GM12878 (cell line): ENCODE results near the gene ZNF615. TPM values are rescaled to one million over a fixed set of nuclear protein-coding genes. Genes with fewer than 3 reads are reported as not detected.
"Not testable (repeated sequence)": the region's sequence is repeated elsewhere in the genome, so short reads cannot be mapped to it uniquely, and the experiment has no call there.

Experiments used
- ATAC-seq: fragments of 200-7000 bp; cut with Tn5 transposase; 3 replicates; pipeline ENCODE4 v1.9.1; 2020; ENCODE audit warnings: mild to moderate bottlenecking, moderate library complexity
- BruUV-seq: library from RNA; stranded (reverse); fragments of 400-500 nt; replicated peaks from 2 replicates; lab custom pipeline; 2021; lab: Mats Ljungman, UMichigan
- CTCF ChIA-PET: fragments of 300-600 bp; sonication (Branson Sonifier 250); formaldehyde crosslinking; extraction: SDS; loops from one replicate; lab custom pipeline; 2021; ENCODE audit warnings: inconsistent platforms; lab: Yijun Ruan, JAX
- POLR2A ChIA-PET: fragments of 350-600 bp; formaldehyde crosslinking; extraction: SDS; loops from one replicate; lab custom pipeline; 2021; ENCODE audit warnings: inconsistent platforms; lab: Charles Lee
- RAD21 ChIA-PET: fragments of 300-600 bp; sonication (Branson Sonifier 250); formaldehyde crosslinking; loops from one replicate; lab custom pipeline; 2023; ENCODE audit warnings: antibody characterized with exemption; ENCODE audit not compliant: unreplicated experiment; lab: Charles Lee
- SMC1A ChIA-PET: fragments of 300-600 bp; sonication (Branson Sonifier 250); formaldehyde crosslinking; loops from one replicate; lab custom pipeline; 2023; ENCODE audit not compliant: unreplicated experiment, uncharacterized antibody; lab: Charles Lee
- DNase-seq: peaks from one replicate; pipeline ENCODE4 v3.0.0-alpha.2; 2011; ENCODE audit warnings: low read depth, low spot score
- FAIRE-seq: peaks from 3 replicates; lab custom pipeline; 2011; peaks lifted over from hg19 to GRCh38; lab: Jason Lieb, UNC
- H2AFZ ChIP-seq: 2 replicates; pipeline ENCODE4 v1.6.0; 2011; ENCODE audit warnings: low read depth, low read length, control low read depth; ENCODE audit not compliant: control insufficient read depth
- H3K27ac ChIP-seq: 2 replicates; pipeline ENCODE4 v1.5.1; 2011; ENCODE audit warnings: control low read depth; ENCODE audit not compliant: control insufficient read depth, insufficient read depth
- H3K27me3 ChIP-seq, 2 experiments: replicated peaks in 1 of 2; 2 replicates each; pipeline versions ENCODE4 v1.6.0 to v1.6.1; 2011; ENCODE audit warnings: low read length in 1 of 2; ENCODE audit not compliant: control insufficient read depth in 2 of 2, insufficient read depth in 2 of 2
- H3K36me3 ChIP-seq, 2 experiments: 2 replicates each; pipeline ENCODE4 v1.5.1; 2011; ENCODE audit warnings: low read length in 1 of 2; ENCODE audit not compliant: control insufficient read depth in 2 of 2, insufficient read depth in 2 of 2
- H3K4me1 ChIP-seq: 2 replicates; pipeline ENCODE4 v1.6.1; 2011; ENCODE audit warnings: mild to moderate bottlenecking, low read length, moderate library complexity, mixed read lengths; ENCODE audit not compliant: control insufficient read depth, insufficient read depth
- H3K4me2 ChIP-seq: 2 replicates; pipeline ENCODE4 v1.6.0; 2011; ENCODE audit warnings: control low read depth; ENCODE audit not compliant: control insufficient read depth, insufficient read depth
- H3K4me3 ChIP-seq: fragments of 200-600 bp; sonication (generic); 2 replicates; pipeline ENCODE4 v1.5.1; 2016
- H3K79me2 ChIP-seq: 2 replicates; pipeline ENCODE4 v1.6.0; 2011; ENCODE audit warnings: low read length; ENCODE audit not compliant: control insufficient read depth, insufficient read depth
- H3K9ac ChIP-seq: 2 replicates; pipeline ENCODE4 v1.8.0; 2011; ENCODE audit warnings: low read length, control low read depth, mixed read lengths; ENCODE audit not compliant: control insufficient read depth, insufficient read depth
- H3K9me3 ChIP-seq: replicated peaks from 3 replicates; pipeline ENCODE4 v1.5.1; 2011; ENCODE audit warnings: mild to moderate bottlenecking, low read length; ENCODE audit not compliant: control insufficient read depth, insufficient read depth
- H4K20me1 ChIP-seq: 2 replicates; pipeline ENCODE4 v1.6.0; 2011; ENCODE audit not compliant: control insufficient read depth, insufficient read depth
- HDAC2 ChIP-seq: fragments of 200-600 bp; sonication (generic); IDR thresholded peaks from 2 replicates; pipeline ENCODE4 v1.6.1; 2017
- MXI1 ChIP-seq: fragments of 150-350 bp; IDR thresholded peaks from 2 replicates; pipeline ENCODE4 v1.6.1; 2011; ENCODE audit warnings: low read depth, mild to moderate bottlenecking, inconsistent platforms, low read length, improper control_type of control experiment
- NFYB ChIP-seq: IDR thresholded peaks from 2 replicates; pipeline ENCODE4 v1.6.1; 2011; ENCODE audit warnings: low read depth, mild to moderate bottlenecking, low read length, improper control_type of control experiment, moderate library complexity; ENCODE audit not compliant: insufficient read depth
- PAX8 ChIP-seq: fragments of 450-650 bp; IDR thresholded peaks from 2 replicates; pipeline ENCODE4 v1.6.1; 2017; ENCODE audit warnings: mild to moderate bottlenecking, moderate library complexity
- RELA ChIP-seq: fragments of 450-650 bp; IDR thresholded peaks from 2 replicates; pipeline ENCODE4 v1.8.0; 2014; ENCODE audit warnings: borderline replicate concordance; ENCODE audit not compliant: partially characterized antibody
- RFX5 ChIP-seq: IDR thresholded peaks from 2 replicates; pipeline ENCODE4 v1.6.1; 2011; ENCODE audit warnings: low read depth, low read length, improper control_type of control experiment
- WGBS: methylation state at CpG from one replicate; pipeline ENCODE4 v1.1.6; 2016; ENCODE audit warnings: low lambda C conversion rate; ENCODE audit not compliant: insufficient replicate concordance, insufficient coverage; ENCODE audit errors: missing lambda C conversion rate; 5-methylcytosine and 5-hydroxymethylcytosine counted together
- in situ Hi-C: fragments of 300-500 bp; cut with MboI; formaldehyde crosslinking; loops from 9 replicates; pipeline ENCODE4 v1.14.3; 2018; ENCODE audit warnings: mixed read lengths
- intact Hi-C: fragments of 100-400 bp; cut with micrococcal nuclease; formaldehyde crosslinking; loops from one replicate; pipeline ENCODE4 v1.14.2; 2022; ENCODE audit not compliant: unreplicated experiment
- polyA plus RNA-seq, 11 experiments: library from polyadenylated mRNA; depleted of rRNA in 4 of 11; unstranded in 6 of 11; stranded (reverse) in 5 of 11; fragments of >200 nt; fragmentation: Nextera tagmentation in 4 of 11; fragmentation: Illumina TruSeq in 1 of 11; extraction: Ambion mirVana in 4 of 11; extraction: Trizol in 1 of 11; gene quantifications; 1 replicate in 1 of 11; 2 replicates in 10 of 11; pipeline versions ENCODE4 v1.2.1 to v1.2.3, GENCODE V29; 2011 to 2016; ENCODE audit warnings: inconsistent platforms in 2 of 11, missing spikeins in 2 of 11, low read depth in 1 of 11
- total RNA-seq, 4 experiments: library from RNA; depleted of rRNA in 3 of 4; stranded (reverse); fragments of >200 nt in 3 of 4; fragmentation: Illumina TruSeq in 1 of 4; extraction: Trizol in 1 of 4; gene quantifications; 2 replicates each; pipeline versions ENCODE4 v1.2.1 to v1.2.3, GENCODE V29; 2013 to 2021
- TF ChIP-seq, protein P1 (sequence below): IDR thresholded peaks from 2 replicates; pipeline ENCODE4 v1.6.1; 2011; ENCODE audit warnings: low read depth, low read length, improper control_type of control experiment, borderline replicate concordance
- TF ChIP-seq, protein P2 (sequence below): fragments of 450-650 bp; IDR thresholded peaks from 2 replicates; pipeline ENCODE4 v1.6.1; 2018; ENCODE audit warnings: borderline replicate concordance, mild to moderate bottlenecking; ENCODE audit not compliant: partially characterized antibody

The ZNF615 gene
- total and polyA plus RNA-seq, 10 of the 15 experiments (the other 5 are each of a cell fraction or from before 2014, with no cell fraction given), result 1.7 to 7.2 (median 4.2) TPM

DNA sequence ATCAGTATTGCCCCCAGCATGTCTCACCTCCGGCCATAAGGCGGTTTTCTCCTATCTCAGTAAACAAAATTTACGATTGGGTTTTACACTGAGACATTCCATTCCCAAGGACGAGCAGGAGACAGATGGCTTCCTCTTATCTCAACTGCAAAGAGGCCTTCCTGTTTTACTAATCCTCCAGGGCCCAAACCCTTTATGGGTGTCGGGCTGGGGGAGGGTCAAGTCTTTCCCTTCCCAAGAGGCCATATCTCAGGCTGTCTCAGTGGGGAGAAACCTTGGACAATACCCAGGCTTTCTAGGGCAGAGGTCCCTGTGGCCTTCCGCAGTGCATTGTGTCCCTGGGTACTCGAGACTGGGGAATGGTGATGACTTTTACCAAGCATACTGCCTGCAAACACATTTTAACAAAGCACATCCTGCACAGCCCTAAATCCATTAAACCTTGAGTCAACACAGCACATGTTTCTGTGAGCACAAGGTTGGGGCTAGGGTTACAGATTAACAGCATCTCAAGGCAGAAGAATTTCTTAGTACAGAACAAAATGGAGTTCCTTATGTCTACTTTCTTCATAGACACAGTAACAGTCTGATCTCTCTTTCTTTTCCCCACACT lies 47.3 kb downstream of the ZNF615 start:
- SMC1A ChIA-PET, H3K4me2 ChIP-seq, BruUV-seq, H3K79me2 ChIP-seq, CTCF ChIA-PET, FAIRE-seq, H4K20me1 ChIP-seq, intact Hi-C loops, POLR2A ChIA-PET, DNase-seq, RAD21 ChIA-PET, ATAC-seq, H3K4me3 ChIP-seq, H2AFZ ChIP-seq, H3K27me3 ChIP-seq, H3K9ac ChIP-seq, in situ Hi-C loops, H3K4me1 ChIP-seq, H3K27ac ChIP-seq: not testable (repeated sequence)
- 59% methylated on average over 7 of the region's 7 CpGs for WGBS
- Histone ChIP-seq H3K9me3 (peaks cover 12% of the 10 kb centered on the region), H3K36me3 (peaks cover 6 to 12% of the 10 kb centered on the region in 2 experiments; a peak in 3 of 4 replicates)

GRCh38 chr19:51959791-51960190 lies 48.2 kb downstream of the ZNF615 start:
- Histone ChIP-seq H3K9ac (no peak overlapping the region), H3K27me3 (no peaks in the 10 kb centered on the region), H4K20me1 (no peaks in the 10 kb centered on the region), H3K9me3 (peaks cover 3% of the 10 kb centered on the region), H3K4me3 (no peak overlapping the region), H3K27ac (no peak overlapping the region), H3K4me2 (no peak overlapping the region), H3K79me2 (no peaks in the 10 kb centered on the region), H2AFZ (no peak overlapping the region), H3K4me1 (no peaks in the 10 kb centered on the region), H3K36me3 (peaks cover under 1 to 4% of the 10 kb centered on the region in 2 experiments; a peak in 2 of 4 replicates)
- DNase-seq, result no peak
- ChIA-PET CTCF (no interaction called here), POLR2A (no interaction called here), RAD21 (no interaction called here), SMC1A (no interaction called here)
- TF ChIP-seq RFX5 (no peak), RELA (no peak), PAX8 (no peak), NFYB (no peak), MXI1 (no peak), HDAC2 (no peak)
- TF ChIP-seq, protein P1, sequence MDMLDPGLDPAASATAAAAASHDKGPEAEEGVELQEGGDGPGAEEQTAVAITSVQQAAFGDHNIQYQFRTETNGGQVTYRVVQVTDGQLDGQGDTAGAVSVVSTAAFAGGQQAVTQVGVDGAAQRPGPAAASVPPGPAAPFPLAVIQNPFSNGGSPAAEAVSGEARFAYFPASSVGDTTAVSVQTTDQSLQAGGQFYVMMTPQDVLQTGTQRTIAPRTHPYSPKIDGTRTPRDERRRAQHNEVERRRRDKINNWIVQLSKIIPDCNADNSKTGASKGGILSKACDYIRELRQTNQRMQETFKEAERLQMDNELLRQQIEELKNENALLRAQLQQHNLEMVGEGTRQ, result no peak
- TF ChIP-seq, protein P2, sequence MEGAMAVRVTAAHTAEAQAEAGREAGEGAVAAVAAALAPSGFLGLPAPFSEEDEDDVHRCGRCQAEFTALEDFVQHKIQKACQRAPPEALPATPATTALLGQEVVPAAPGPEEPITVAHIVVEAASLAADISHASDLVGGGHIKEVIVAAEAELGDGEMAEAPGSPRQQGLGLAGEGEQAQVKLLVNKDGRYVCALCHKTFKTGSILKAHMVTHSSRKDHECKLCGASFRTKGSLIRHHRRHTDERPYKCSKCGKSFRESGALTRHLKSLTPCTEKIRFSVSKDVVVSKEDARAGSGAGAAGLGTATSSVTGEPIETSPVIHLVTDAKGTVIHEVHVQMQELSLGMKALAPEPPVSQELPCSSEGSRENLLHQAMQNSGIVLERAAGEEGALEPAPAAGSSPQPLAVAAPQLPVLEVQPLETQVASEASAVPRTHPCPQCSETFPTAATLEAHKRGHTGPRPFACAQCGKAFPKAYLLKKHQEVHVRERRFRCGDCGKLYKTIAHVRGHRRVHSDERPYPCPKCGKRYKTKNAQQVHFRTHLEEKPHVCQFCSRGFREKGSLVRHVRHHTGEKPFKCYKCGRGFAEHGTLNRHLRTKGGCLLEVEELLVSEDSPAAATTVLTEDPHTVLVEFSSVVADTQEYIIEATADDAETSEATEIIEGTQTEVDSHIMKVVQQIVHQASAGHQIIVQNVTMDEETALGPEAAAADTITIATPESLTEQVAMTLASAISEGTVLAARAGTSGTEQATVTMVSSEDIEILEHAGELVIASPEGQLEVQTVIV, result no peak
- intact Hi-C loops (no loop called here), in situ Hi-C loops (no loop called here)
- no peak for FAIRE-seq
- no peak for ATAC-seq
- WGBS, result 95% methylated on average over 4 of the region's 4 CpGs
- BruUV-seq, result no TSS peak
